ENCODE data around the gene MRPL20. TPM values are rescaled to one million over a fixed set of nuclear protein-coding genes. Genes with fewer than 3 reads are reported as not detected.
"Not testable (repeated sequence)": the region's sequence is repeated elsewhere in the genome, so short reads cannot be mapped to it uniquely, and the experiment has no call there.

Gene MRPL20
- total RNA-seq, 1 donor from 2014 or later: 135 TPM

DNA sequence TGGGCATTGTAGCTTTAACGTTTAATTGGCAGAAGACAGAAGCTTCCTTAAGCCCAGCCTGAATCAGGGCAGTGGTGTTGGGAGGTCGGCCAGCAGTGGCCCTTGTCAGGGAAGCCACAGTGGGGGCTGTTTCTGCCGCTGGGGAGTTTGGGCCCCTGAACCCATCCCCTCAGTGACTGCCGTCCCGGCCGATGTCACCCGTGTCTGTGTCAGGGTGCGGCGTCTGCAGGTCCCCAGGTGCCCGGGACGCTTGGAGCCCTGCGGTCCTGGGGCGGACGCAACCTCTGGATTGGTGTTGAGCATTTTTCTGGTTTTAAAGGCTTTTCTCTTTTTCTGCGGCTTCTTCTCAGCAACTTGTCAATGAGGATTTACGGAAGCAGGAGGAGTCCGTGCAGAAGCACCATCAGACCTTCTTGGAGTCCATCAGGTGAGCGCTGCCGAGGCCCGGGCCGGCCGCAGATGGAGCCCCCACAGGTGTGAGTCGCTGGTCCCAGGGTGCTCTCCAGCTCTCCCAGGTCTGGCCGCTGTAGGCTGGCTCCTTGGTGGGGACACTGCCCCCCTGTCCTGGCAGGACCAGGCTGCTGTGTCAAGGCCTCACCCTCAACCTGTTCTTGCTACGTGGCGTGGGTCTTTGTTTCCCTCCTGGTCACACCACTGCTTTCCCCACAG, 44.7 kb upstream of the MRPL20 start:
- Histone ChIP-seq H3K27ac (replicated peaks) (no peak overlapping the region), H3K36me3 (no peaks in the 10 kb centered on the region), H3K27me3 (ENCODE audit: low read depth) (no peaks in the 10 kb centered on the region), H3K4me1 (no peaks in the 10 kb centered on the region), H3K4me3 (no peak overlapping the region), H3K9me3 (replicated peaks) (no peaks in the 10 kb centered on the region)
- TF ChIP-seq, protein P1, sequence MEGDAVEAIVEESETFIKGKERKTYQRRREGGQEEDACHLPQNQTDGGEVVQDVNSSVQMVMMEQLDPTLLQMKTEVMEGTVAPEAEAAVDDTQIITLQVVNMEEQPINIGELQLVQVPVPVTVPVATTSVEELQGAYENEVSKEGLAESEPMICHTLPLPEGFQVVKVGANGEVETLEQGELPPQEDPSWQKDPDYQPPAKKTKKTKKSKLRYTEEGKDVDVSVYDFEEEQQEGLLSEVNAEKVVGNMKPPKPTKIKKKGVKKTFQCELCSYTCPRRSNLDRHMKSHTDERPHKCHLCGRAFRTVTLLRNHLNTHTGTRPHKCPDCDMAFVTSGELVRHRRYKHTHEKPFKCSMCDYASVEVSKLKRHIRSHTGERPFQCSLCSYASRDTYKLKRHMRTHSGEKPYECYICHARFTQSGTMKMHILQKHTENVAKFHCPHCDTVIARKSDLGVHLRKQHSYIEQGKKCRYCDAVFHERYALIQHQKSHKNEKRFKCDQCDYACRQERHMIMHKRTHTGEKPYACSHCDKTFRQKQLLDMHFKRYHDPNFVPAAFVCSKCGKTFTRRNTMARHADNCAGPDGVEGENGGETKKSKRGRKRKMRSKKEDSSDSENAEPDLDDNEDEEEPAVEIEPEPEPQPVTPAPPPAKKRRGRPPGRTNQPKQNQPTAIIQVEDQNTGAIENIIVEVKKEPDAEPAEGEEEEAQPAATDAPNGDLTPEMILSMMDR (IDR thresholded peaks at IDR 0.05; ENCODE audit: borderline replicate concordance): no peak
- DNase-seq: no peak
- intact Hi-C loops (cut with micrococcal nuclease): no loop called here

DNA sequence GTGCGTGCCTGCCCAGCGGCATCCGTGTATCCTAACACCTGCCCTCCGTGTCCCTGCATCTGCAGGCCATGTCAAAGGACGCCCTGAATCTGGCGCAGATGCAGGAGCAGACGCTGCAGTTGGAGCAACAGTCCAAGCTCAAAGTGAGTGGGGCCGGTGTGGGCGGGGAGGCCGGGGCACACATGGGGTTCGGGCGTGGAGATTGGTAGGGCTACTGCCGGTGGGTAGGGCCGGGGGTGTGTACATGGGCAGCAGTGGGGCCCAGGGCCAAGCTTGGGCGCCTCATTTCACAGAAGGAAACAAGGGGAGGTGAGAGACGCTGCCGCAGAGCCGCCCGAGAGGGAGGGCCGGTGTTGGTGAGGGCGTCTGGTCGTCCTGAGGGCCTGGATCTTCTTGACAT, 43.5 kb upstream of the MRPL20 start:
- DNase-seq; intact Hi-C loops (cut with micrococcal nuclease); H3K9me3 ChIP-seq (replicated peaks); H3K27me3 ChIP-seq (ENCODE audit: low read depth); H3K27ac ChIP-seq (replicated peaks); H3K36me3 ChIP-seq; H3K4me1 ChIP-seq; H3K4me3 ChIP-seq: not testable (repeated sequence)

DNA sequence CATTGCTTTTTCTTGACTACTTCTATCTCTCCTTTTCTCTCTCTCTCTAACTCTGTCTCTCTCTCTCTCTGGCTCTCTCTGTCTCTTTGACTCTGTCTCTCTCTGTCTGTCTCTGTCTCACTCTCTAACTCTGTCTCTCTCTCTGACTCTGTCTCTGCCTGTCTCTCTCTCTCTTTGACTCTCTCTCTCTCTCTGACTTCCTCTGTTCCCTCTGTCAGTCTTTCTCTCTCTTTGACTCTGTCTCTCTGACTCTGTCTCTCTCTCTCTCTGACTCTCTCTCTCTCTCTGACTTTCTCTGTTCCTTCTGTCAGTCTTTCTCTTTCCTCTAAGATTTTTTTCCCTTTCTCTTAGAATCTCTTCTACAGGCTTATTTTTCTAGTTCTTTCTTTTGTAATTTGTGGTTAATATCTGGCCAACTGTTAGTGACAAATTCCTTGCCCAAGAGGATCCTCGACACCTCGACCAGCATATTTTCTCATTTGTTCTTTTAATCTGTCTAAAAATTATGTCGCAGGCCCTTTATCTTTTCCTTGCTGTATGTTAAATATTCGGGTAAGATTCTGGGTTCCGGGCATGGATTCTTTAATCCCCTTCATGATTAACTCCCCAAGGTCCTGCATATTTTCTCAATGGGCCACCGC, 42.1 kb upstream of the MRPL20 start, which contains the start of gene ATAD3C:
Gene ATAD3C (plus strand): TSS at position 591 of the 641 bp plus-strand sequence. CDS start 995 bp downstream, outside the sequence.
- no peak for DNase-seq
- no peaks in the 10 kb centered on the region for H3K9me3 ChIP-seq (replicated peaks)
- H3K27ac ChIP-seq (replicated peaks): no peak within 1 kb of the TSS
- no peak within 1 kb of the TSS for H3K4me3 ChIP-seq
- H3K27me3 ChIP-seq (ENCODE audit: low read depth): no peaks in the 10 kb centered on the region
- no peaks in the 10 kb centered on the region for H3K36me3 ChIP-seq
- intact Hi-C loops (cut with micrococcal nuclease): no loop called here
- TF ChIP-seq, protein P1 (IDR thresholded peaks at IDR 0.05; ENCODE audit: borderline replicate concordance): no peak
- no peaks in the 10 kb centered on the region for H3K4me1 ChIP-seq

DNA sequence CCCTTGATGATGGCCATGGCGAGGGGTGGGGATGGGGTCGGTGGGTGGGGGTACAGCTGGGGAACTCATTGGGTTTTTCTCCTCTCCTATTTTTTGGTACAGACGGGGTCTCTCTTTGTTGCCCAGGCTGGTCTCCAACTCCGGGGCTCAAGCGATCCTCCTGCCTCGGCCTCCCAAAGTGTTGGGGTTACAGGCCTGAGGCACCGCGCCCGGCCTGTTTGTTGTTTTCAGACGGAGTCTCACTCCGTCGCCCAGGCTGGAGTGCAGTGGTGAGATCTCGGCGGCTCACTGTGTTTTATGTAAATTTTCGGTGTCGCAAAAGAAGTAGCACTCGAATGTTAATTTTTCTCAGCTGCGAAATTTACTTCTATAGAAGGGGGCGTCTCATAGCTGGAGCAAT, 39.5 kb upstream of the MRPL20 start:
- H3K27ac ChIP-seq (replicated peaks); H3K4me3 ChIP-seq; H3K9me3 ChIP-seq (replicated peaks); intact Hi-C loops (cut with micrococcal nuclease); H3K27me3 ChIP-seq (ENCODE audit: low read depth); DNase-seq; H3K36me3 ChIP-seq; H3K4me1 ChIP-seq: not testable (repeated sequence)

DNA sequence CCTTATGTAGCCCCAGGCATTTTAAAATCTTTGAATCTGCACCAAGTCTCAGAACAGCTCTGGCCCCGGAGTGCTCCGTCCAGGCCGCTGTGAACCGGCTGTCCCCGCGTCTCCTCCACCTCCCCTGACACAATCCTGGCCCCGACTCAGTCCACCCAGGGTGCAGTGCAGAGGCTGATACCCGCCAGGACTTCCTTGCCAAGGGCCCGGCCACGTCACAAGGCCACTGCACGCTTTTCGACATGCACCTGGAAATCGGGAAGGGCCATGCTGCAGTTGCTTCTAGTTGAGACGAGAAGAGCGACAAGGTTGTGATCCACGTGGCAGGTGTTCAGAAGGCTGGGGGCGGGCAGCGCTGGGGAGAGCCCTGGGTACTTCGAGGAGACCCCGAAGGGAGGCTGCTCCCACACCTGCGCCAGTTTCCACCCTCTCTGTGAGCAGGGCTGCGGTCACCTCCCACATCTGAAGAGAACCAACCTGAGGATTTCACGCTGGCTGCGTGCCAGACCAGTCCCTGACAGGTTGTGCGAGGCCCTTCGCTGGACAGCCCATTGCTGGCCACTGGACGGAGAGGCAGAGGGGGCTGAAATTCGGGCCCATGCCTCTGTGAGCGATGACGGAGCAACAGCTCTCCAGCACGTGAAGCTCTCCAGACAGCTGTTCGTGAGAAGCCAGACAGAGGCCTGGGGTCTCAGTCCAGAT, 35.1 kb upstream of the MRPL20 start:
- Histone ChIP-seq H3K27me3 (ENCODE audit: low read depth) (no peaks in the 10 kb centered on the region), H3K4me1 (peaks cover 22% of the 10 kb centered on the region), H3K27ac (replicated peaks) (no peak overlapping the region), H3K4me3 (no peak overlapping the region), H3K36me3 (no peaks in the 10 kb centered on the region), H3K9me3 (replicated peaks) (no peaks in the 10 kb centered on the region)
- no peak for DNase-seq
- intact Hi-C loops (cut with micrococcal nuclease): no loop called here
- TF ChIP-seq, protein P1 (IDR thresholded peaks at IDR 0.05; ENCODE audit: borderline replicate concordance): no peak

DNA sequence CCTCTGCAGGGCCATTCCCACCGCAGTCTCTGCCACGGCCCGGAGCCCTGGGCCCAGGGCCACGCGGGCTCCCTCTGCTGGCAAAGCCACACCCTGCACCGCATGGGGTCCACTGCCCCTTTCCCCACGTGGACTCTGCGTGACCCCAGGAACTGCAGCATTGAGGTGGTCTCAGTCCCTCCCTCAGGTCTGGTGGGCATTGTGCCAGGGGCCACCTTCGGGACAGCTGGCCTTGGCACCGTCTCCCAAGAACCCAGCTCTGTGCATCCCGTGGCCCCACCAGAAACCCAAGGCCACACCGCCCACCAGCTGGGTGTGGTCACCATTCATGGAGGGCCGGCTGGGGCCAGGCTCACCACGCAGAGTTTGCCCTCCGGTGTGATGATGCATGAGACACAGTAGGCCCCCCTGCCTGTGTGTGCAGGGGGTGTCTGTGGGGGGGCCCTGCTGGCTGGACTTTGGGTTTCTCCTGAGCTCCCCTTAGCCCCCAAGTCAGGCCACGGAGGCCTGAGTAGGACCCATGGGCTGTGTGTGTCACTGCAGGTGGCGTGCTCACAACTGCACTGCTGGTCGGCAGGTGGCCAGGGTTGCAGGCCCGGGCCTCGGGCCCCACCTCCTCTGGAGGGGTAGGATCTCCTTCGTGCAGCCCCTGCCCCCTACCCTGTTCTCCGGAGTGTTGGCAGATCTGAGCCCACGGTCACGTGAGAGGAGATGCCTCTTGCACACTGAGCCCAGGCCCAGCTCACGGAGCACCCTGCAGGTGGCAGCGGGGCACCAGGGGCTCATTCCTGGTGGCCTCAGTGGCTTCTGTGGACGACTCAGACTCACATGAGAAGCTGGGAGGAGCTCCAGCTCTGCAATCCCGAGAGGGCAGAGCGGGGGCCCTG, 34.2 kb upstream of the MRPL20 start:
- no peaks in the 10 kb centered on the region for H3K9me3 ChIP-seq (replicated peaks)
- no peak overlapping the region for H3K4me3 ChIP-seq
- peaks cover 32% of the 10 kb centered on the region for H3K4me1 ChIP-seq
- peaks cover 5% of the 10 kb centered on the region for H3K27me3 ChIP-seq (ENCODE audit: low read depth)
- DNase-seq: peak; percentile 43
- TF ChIP-seq, protein P1 (IDR thresholded peaks at IDR 0.05; ENCODE audit: borderline replicate concordance): peak; percentile 96
- no peak overlapping the region for H3K27ac ChIP-seq (replicated peaks)
- no peaks in the 10 kb centered on the region for H3K36me3 ChIP-seq
- intact Hi-C loops (cut with micrococcal nuclease): no loop called here
